ENCODE measurements around the gene SLC35F3. TPM values are rescaled to one million over a fixed set of nuclear protein-coding genes. Genes with fewer than 3 reads are reported as not detected.

The SLC35F3 gene
- total RNA-seq, 3 donors from 2014 or later, result 0.17 to 0.89 (median 0.20) TPM

- no peak for ATAC-seq
- H3K9me3 ChIP-seq, result no peaks in the 10 kb centered on the region
- TF ChIP-seq, protein P1, sequence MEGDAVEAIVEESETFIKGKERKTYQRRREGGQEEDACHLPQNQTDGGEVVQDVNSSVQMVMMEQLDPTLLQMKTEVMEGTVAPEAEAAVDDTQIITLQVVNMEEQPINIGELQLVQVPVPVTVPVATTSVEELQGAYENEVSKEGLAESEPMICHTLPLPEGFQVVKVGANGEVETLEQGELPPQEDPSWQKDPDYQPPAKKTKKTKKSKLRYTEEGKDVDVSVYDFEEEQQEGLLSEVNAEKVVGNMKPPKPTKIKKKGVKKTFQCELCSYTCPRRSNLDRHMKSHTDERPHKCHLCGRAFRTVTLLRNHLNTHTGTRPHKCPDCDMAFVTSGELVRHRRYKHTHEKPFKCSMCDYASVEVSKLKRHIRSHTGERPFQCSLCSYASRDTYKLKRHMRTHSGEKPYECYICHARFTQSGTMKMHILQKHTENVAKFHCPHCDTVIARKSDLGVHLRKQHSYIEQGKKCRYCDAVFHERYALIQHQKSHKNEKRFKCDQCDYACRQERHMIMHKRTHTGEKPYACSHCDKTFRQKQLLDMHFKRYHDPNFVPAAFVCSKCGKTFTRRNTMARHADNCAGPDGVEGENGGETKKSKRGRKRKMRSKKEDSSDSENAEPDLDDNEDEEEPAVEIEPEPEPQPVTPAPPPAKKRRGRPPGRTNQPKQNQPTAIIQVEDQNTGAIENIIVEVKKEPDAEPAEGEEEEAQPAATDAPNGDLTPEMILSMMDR (IDR thresholded peaks at IDR 0.05), result no peak
- no peaks in the 10 kb centered on the region for H3K36me3 ChIP-seq (ENCODE audit: low read depth)
- H3K4me3 ChIP-seq, result no peak overlapping the region
- H3K4me1 ChIP-seq (ENCODE audit: low read depth), result no peaks in the 10 kb centered on the region
- intact Hi-C loops (cut with DNase I, micrococcal nuclease), result no loop called here
- no peak for DNase-seq
Observed at GRCh38 chr1:234123867-234124266, 219.4 kb downstream of the SLC35F3 start.

DNA sequence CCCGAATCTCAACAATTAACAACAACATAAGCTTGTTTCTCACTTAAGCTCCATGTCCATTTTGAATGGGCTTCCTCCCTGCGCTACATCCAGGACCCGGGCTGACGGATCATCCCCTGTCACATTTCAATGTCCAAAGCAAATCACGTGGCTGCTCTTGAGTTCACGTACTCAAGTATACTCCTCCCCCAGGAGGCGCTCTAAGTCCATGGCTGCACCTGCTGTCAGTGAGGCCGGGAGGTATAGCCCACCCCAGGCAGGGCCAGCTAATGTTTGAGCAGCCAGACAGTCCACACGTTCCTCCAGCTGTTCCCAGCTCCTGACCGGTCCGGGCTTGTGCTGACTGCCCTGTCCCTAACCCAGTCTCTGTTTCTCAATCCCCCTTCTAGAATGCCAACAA, 220.8 kb downstream of the SLC35F3 start:
- Histone ChIP-seq H3K4me1 (ENCODE audit: low read depth) (no peaks in the 10 kb centered on the region), H3K36me3 (ENCODE audit: low read depth) (no peaks in the 10 kb centered on the region), H3K9me3 (no peaks in the 10 kb centered on the region), H3K4me3 (no peak overlapping the region)
- DNase-seq (peak in 1 of 3 donors; percentile 11), ATAC-seq (peak; percentile 28)
- intact Hi-C loops (cut with DNase I, micrococcal nuclease), result no loop called here
- TF ChIP-seq, protein P1 (IDR thresholded peaks at IDR 0.05), result no peak

- no peaks in the 10 kb centered on the region for H3K9me3 ChIP-seq
- H3K4me3 ChIP-seq, result no peak overlapping the region
- DNase-seq (no peak), ATAC-seq (no peak)
- no peaks in the 10 kb centered on the region for H3K36me3 ChIP-seq (ENCODE audit: low read depth)
- H3K4me1 ChIP-seq (ENCODE audit: low read depth), result no peaks in the 10 kb centered on the region
- TF ChIP-seq, protein P1 (IDR thresholded peaks at IDR 0.05), result no peak
- intact Hi-C loops (cut with DNase I, micrococcal nuclease), result no loop called here
Observed at GRCh38 chr1:234125714-234126113, 221.2 kb downstream of the SLC35F3 start.

DNA sequence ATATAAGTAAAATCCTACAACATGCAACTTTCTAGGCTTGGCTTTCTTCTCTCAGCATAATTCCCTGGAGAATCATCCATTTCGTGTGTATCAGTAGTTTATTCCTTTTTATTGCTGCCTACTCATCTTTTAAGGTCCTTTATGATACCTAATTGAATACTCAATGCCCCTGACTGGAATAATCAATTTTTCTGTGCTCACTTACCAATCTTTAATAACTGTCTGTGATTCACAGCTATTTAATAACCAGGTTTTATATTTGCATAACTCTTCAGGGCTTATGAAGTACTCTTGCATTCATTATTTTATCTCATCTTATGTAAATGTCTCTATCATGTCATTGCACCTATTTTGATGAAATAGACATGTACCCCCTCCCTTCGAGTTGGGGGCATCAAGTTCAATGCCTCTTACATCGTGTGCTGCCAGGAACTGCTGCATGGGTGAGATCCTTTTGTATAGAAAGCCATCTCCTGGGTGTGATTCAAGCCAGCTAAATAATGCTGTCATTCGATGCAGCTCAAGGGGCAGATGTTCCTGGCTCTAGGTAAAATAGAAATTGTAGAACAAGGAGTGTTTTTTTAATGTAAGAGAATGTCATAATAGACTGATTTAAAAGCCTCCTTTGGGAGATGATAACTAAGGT, 222.7 kb downstream of the SLC35F3 start:
- H3K9me3 ChIP-seq, result no peaks in the 10 kb centered on the region
- ATAC-seq (no peak), DNase-seq (no peak)
- intact Hi-C loops (cut with DNase I, micrococcal nuclease), result no loop called here
- no peak overlapping the region for H3K4me3 ChIP-seq
- TF ChIP-seq, protein P1 (IDR thresholded peaks at IDR 0.05), result no peak
- no peaks in the 10 kb centered on the region for H3K36me3 ChIP-seq (ENCODE audit: low read depth)
- no peaks in the 10 kb centered on the region for H3K4me1 ChIP-seq (ENCODE audit: low read depth)

- TF ChIP-seq, protein P1 (IDR thresholded peaks at IDR 0.05), result no peak
Observed at GRCh38 chr1:234132795-234133194, 228.3 kb downstream of the SLC35F3 start.

DNA sequence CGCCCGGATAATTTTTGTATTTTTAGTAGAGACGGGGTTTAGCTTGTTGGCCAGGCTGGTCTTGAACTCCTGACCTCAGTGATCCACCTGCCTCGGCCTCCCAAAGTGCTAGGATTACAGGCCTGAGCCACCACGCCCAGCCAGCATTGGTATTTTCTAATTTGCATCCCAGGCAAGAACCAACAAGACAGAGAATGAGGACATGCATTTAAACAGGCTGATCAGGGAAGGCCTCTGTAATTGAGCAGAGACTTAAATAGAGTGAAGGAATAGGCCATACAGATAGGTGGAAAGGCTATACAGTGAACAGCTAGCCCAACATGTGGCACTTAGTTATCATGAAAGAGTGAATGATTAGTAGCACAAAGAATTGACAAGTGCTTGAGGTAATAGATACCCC, 230.4 kb downstream of the SLC35F3 start:
- H3K9me3 ChIP-seq, result no peaks in the 10 kb centered on the region
- no peaks in the 10 kb centered on the region for H3K4me1 ChIP-seq (ENCODE audit: low read depth)
- intact Hi-C loops (cut with DNase I, micrococcal nuclease), result no loop called here
- ATAC-seq, result no peak
- no peak for DNase-seq
- TF ChIP-seq, protein P1 (IDR thresholded peaks at IDR 0.05), result no peak
- H3K36me3 ChIP-seq (ENCODE audit: low read depth), result no peaks in the 10 kb centered on the region
- no peak overlapping the region for H3K4me3 ChIP-seq

More at GRCh38 chr1:234132795-234133194, 228.3 kb downstream of the SLC35F3 start:
- no peak for ATAC-seq
- no peak overlapping the region for H3K4me3 ChIP-seq
- no peak for DNase-seq
- no peaks in the 10 kb centered on the region for H3K9me3 ChIP-seq
- no peaks in the 10 kb centered on the region for H3K4me1 ChIP-seq (ENCODE audit: low read depth)
- no peaks in the 10 kb centered on the region for H3K36me3 ChIP-seq (ENCODE audit: low read depth)
- intact Hi-C loops (cut with DNase I, micrococcal nuclease), result no loop called here
